Activated CD8-positive, alpha-beta memory T cell treated with anti-CD3 and anti-CD28 coated beads, Interleukin-2, amount 50 U/mL, for 48 hours (primary cell): ENCODE measurements around the gene TMEM131L.
"Not testable (repeated sequence)": the region's sequence is repeated elsewhere in the genome, so short reads cannot be mapped to it uniquely, and the experiment has no call there.

ENCODE experiments used
- DNase-seq: peaks from one replicate; pipeline ENCODE4 v3.0.0-alpha.2; 2020

TMEM131L gene

GRCh38 chr4:153509212-153509611, 43.1 kb downstream of the TMEM131L start:
- not testable (repeated sequence) for DNase-seq

GRCh38 chr4:153509724-153510123, 43.6 kb downstream of the TMEM131L start:
- DNase-seq: no peak

DNA sequence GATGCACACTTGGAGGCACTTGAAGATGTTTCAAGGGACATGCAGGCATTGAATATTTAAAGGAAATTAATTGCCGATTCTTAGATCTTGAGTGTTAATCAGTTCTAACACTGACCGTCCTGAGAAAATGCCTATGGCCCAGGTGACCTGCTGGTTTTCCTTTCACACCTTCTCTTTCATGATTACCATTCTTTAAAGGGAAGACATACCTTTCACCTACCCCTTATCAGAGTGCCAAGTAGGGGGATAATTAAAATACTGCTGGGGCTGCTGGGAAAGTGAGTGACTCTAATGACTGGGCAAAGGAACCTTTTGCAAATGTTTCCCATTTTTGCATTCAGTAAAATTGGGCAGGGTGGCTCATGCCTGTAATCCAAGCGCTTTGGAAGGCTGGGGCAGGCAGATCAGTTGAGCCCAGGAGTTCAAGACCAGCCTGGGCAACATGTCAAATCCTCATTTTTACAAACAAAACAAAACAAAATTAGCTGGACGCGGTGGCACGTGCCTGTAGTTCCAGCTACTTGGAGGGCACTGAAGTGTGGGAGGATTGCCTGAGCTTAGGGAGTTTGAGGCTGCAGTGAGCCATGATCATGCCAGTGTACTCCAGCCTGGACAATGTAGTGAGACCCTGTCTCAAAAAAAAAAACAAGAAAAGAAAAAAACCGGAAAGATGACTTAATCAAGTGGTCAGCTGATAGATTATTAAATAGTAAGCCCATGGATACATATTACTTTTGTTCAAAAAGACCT, 44.3 kb downstream of the TMEM131L start:
- DNase-seq: no peak

- no peak for DNase-seq
These were observed 44.9 kb downstream of the TMEM131L start for GRCh38 chr4:153511104-153511503.

GRCh38 chr4:153512162-153512852, 46.1 kb downstream of the TMEM131L start:
- DNase-seq: no peak

- no peak for DNase-seq
These were observed 46.9 kb downstream of the TMEM131L start for GRCh38 chr4:153512952-153513500.

DNA sequence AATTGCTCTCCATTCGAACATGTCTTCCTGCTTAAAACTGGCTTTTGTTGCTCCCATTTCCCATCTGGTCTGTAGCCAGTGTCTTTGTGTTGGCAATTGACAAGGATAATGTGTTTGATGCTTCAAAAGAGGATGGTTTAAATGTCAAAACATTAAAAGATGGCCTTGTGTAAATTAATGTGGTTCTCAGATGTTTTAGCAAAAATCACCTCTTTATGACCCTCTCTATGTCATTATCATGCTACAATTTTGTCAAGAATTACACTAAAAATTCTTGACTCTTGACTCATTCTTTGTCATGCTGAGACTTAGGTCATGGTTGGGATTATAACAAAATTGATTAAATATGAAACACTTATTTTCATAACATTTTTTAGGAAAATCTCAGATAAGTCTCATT, 47.4 kb downstream of the TMEM131L start:
- no peak for DNase-seq

- no peak for DNase-seq
These were observed 47.9 kb downstream of the TMEM131L start for GRCh38 chr4:153514001-153514526.

DNA sequence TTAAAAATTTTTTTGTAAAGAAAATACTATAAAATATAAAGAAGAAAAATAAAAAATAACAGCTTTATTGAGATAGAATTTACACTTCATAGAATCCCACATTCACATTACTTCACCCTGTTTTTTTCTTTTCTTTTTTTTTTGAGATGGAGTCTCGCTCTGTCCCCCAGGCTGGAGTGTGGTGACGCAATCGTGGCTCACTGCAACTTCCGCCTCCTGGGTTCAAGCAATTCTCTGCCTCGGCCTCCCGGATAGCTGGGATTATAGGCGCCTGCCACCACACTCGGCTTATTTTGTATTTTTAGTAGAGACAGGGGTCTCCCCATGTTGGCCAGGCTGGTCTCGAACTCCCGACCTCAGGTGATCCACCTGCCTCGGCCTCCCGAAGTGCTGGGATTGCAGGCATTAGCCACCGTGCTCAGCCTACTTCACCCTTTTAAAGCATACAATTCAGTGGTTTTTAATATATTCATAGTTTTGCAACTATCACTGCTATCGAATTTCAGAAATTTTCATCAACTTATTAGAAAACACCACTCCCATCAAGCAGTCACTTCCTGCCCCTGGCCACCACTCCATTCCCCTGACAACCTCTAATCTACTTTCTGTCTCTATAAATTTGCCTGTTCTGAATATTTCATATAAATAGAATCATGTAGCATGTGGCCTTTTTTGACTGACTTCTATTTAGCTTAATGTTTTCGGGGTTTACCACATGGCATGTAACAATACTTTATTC, 48.7 kb downstream of the TMEM131L start:
- no peak for DNase-seq

GRCh38 chr4:153517159-153517558, 51.0 kb downstream of the TMEM131L start:
- no peak for DNase-seq

GRCh38 chr4:153518001-153518400, 51.8 kb downstream of the TMEM131L start:
- DNase-seq: no peak

GRCh38 chr4:153518637-153519389, 52.7 kb downstream of the TMEM131L start:
- no peak for DNase-seq

DNA sequence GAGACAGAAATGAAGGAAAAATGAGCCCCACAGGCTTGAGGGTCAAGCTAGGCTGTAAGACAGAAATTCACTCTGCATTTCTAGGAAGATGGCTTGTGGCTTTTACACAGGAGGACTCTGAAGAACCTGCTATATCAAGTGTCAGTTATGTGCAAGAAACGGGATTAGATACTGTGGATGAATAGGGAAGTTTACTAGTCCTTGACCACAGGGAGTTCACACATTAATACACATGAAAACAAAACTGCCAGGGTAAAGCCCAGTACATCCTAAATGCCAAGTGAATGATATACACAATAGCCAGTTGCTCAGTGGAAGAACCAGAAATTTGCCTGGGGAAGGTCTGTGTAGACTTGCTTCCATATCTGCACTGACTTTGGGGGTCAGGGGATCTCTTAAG, 53.5 kb downstream of the TMEM131L start:
- no peak for DNase-seq

- no peak for DNase-seq
These were observed 54.1 kb downstream of the TMEM131L start for GRCh38 chr4:153520227-153520626.

GRCh38 chr4:153520801-153521329, 54.7 kb downstream of the TMEM131L start:
- no peak for DNase-seq

DNA sequence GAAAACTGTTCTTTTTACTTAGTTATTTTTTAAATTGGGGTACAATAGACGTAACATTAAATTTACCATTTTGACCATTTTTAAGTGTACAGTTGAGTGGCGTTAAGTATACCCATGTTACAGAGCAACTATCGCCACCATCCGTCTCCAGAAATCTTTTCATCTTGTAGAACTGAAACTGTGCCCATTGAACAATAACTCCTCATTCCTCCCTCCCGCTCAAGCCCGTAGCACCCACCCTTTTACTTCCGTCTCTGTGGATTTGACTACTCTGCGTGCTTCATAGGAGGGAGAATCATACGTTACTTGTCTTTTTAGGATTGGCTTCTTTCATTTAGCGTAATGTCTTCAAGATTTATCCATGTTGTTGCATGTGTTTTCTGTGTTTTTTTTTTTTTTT, 55.3 kb downstream of the TMEM131L start:
- no peak for DNase-seq

GRCh38 chr4:153521999-153522801, 56.0 kb downstream of the TMEM131L start:
- DNase-seq: peak; percentile 78

DNA sequence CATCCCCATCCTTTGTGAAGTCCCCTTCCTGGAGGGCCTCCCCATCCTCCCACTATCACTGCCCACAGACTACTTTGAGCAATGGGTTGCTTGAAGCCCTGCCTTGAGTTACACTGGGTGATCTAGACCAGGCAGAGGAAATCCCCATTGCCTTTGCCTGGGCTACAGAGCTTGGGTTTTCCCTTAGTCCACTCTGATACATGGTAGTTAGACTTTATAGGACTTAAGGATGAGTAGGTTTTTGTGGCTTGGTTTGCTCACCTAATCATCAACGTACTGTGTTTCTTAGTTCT, 56.6 kb downstream of the TMEM131L start:
- peak; percentile 67 for DNase-seq

DNA sequence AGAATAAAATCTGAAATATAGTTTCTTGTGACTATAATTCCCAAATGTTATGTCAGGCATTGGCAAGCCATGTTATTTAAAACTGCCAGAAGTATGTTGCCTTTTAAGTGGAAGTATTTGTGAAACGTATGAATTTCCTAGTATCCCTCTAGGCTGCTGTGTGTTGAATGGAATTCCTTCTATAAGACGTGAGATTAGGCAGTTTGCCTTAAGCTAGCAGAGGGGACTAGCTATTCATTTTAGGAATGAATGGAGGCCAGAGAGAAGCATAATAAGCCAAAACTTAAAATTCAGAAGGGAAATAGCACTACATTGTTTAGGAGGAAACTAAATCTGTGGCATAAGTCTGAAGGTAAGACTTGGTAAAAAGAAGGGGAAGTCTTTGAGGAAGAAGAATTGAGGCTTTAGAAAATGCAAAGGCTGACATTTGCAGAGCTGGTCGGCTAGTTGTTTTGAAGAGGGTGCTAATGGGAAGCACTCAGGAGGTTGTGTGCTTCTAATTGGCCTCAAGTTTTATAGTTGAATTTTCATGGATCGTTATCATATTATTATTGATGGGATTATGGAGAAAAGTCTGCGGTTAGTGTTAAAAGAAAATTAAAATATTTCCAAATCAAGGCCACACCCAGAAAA, 57.1 kb downstream of the TMEM131L start:
- no peak for DNase-seq

GRCh38 chr4:153523941-153524386, 57.8 kb downstream of the TMEM131L start:
- no peak for DNase-seq

DNA sequence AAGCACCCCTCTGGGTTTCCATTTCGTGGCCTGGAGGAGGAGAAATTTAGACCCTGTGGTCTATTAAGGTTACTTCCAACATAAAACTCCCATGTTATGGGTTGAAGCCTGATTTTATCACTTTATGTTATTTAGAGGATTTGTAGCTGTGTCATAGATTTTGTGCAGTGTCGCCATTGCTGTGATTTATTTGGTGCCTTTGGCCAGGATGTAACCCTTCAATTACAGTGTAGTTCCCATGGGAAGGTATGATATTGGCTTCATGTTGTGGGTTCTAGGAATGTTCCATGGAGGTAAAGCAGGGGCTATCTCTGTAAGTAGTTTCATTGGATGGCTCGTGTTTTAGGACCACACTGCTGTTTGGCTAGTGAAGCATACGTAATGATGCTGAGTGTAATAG, 58.5 kb downstream of the TMEM131L start:
- DNase-seq: no peak
